Panc1 (cell line): ENCODE data around the gene FARP1. TPM values are rescaled to one million over a fixed set of nuclear protein-coding genes. Genes with fewer than 3 reads are reported as not detected.

Experiments used
- ATAC-seq: fragments of 200-7000 bp; cut with Tn5 transposase; 2 replicates; pipeline ENCODE4 v1.9.1; 2020; ENCODE audit warnings: mild to moderate bottlenecking, moderate library complexity
- BruUV-seq: library from RNA; stranded (reverse); fragments of 400-500 nt; replicated peaks from 2 replicates; lab custom pipeline; 2021; lab: Mats Ljungman, UMichigan
- CTCF ChIA-PET: fragments of 300-600 bp; sonication (Branson Sonifier 250); formaldehyde crosslinking; loops from one replicate; lab custom pipeline; 2022; ENCODE audit warnings: antibody characterized with exemption; lab: Charles Lee
- POLR2A ChIA-PET: fragments of 300-600 bp; sonication (Branson Sonifier 250); formaldehyde crosslinking; loops from one replicate; lab custom pipeline; 2022; ENCODE audit warnings: antibody characterized with exemption; lab: Charles Lee
- DNase-seq: peaks from one replicate; pipeline ENCODE4 v3.0.0-alpha.2; 2010; ENCODE audit warnings: low read depth, low spot score
- H3K27ac ChIP-seq: 2 replicates; pipeline ENCODE4 v1.5.1; 2011; ENCODE audit warnings: mild to moderate bottlenecking, low read length, inconsistent platforms
- H3K27me3 ChIP-seq: fragments of 200-500 bp; sonication (Bioruptor generic); 2 replicates; pipeline ENCODE4 v1.6.0; 2014; ENCODE audit warnings: low read length, inconsistent platforms; ENCODE audit not compliant: control insufficient read depth, insufficient read depth
- H3K36me3 ChIP-seq: fragments of 200-500 bp; sonication (Bioruptor generic); 2 replicates; pipeline ENCODE4 v1.5.1; 2014; ENCODE audit warnings: inconsistent platforms, mild to moderate bottlenecking, low read length, moderate library complexity; ENCODE audit not compliant: control insufficient read depth, insufficient read depth
- H3K4me1 ChIP-seq: 2 replicates; pipeline ENCODE4 v1.5.1; 2011; ENCODE audit warnings: inconsistent platforms, mild to moderate bottlenecking, low read length, moderate library complexity; ENCODE audit not compliant: control insufficient read depth, insufficient read depth
- H3K4me3 ChIP-seq, 2 experiments: 2 replicates each; pipeline ENCODE4 v1.5.1; 2011 to 2012; ENCODE audit warnings: low read depth in 2 of 2, low read length in 2 of 2, mild to moderate bottlenecking in 2 of 2, inconsistent platforms in 1 of 2, moderate library complexity in 1 of 2
- H3K9me3 ChIP-seq: fragments of 200-500 bp; sonication (Bioruptor generic); 2 replicates; pipeline ENCODE4 v1.5.1; 2014; ENCODE audit warnings: low read depth, mild to moderate bottlenecking, inconsistent platforms, low read length, moderate library complexity; ENCODE audit not compliant: control insufficient read depth, insufficient read depth
- POLR2AphosphoS5 ChIP-seq: IDR thresholded peaks from 2 replicates; pipeline ENCODE4 v1.6.1; 2012; ENCODE audit warnings: mild to moderate bottlenecking, low read depth, low read length, moderate library complexity
- SIN3A ChIP-seq: IDR thresholded peaks from 2 replicates; pipeline ENCODE4 v1.6.1; 2012; ENCODE audit warnings: low read depth, mild to moderate bottlenecking, low read length, moderate library complexity, borderline replicate concordance; ENCODE audit not compliant: insufficient read depth
- TCF7L2 ChIP-seq: IDR thresholded peaks from 2 replicates; pipeline ENCODE4 v1.6.1; 2011; ENCODE audit warnings: mild to moderate bottlenecking, low read depth, low read length, inconsistent platforms
- in situ Hi-C: cut with HindIII; loops from 2 replicates; pipeline ENCODE4 v1.10.0; 2016; ENCODE audit warnings: low sequenced_read_pairs, low pct_unique_long_range_greater_than_20kb
- intact Hi-C: fragments of 100-400 bp; cut with micrococcal nuclease; formaldehyde crosslinking; loops from one replicate; pipeline ENCODE4 v1.10.0; 2022; ENCODE audit not compliant: unreplicated experiment
- total RNA-seq: library from RNA; stranded (reverse); gene quantifications from one replicate; pipeline ENCODE4 v1.2.1, GENCODE V29; 2021; ENCODE audit not compliant: unreplicated experiment
- TF ChIP-seq, protein P1 (sequence below): fragments of 450-650 bp; IDR thresholded peaks from 2 replicates; pipeline ENCODE4 v1.5.1; 2017; ENCODE audit warnings: mild to moderate bottlenecking
- TF ChIP-seq, protein P2 (sequence below), 2 experiments: IDR thresholded peaks; 2 replicates each; pipeline ENCODE4 v1.6.1; 2011 to 2012; ENCODE audit warnings: low read depth in 2 of 2, control low read depth in 1 of 2, low read length in 1 of 2, mild to moderate bottlenecking in 1 of 2, moderate library complexity in 1 of 2; ENCODE audit not compliant: insufficient read depth in 1 of 2

Gene FARP1
- total RNA-seq, 1 experiment from 2014 or later = 61.9 TPM

DNA sequence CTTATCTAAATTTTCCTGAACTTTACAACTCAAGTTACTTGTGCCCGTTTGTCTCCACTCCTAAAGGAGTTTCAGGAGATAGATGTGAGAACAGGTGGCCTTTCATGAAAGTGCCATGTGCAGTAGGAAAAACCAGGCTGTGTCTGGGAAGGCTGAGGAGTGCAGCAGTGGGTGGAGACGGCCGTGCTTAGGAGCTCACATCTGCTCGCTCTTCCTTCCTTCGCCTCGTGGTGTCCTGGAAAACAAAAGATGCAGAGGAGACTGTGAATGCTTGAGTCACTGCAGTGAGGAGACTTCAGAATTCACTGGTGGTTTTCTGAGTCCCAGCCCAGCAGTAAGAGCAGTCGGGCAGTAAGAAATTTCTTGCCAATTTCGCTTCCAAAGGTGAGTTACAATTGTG, 172.6 kb downstream of the FARP1 start:
- Histone ChIP-seq H3K27me3 (no peaks in the 10 kb centered on the region), H3K27ac (no peak overlapping the region), H3K36me3 (no peaks in the 10 kb centered on the region), H3K4me3 (no peak overlapping the region), H3K4me1 (no peaks in the 10 kb centered on the region), H3K9me3 (no peaks in the 10 kb centered on the region)
- CTCF ChIA-PET = no interaction called here
- no peak for ATAC-seq
- POLR2A ChIA-PET = no interaction called here
- in situ Hi-C loops (no loop called here), intact Hi-C loops (no loop called here)
- BruUV-seq = no TSS peak
- no peak for DNase-seq
- TF ChIP-seq TCF7L2 (no peak), SIN3A (no peak)
- TF ChIP-seq, protein P1, sequence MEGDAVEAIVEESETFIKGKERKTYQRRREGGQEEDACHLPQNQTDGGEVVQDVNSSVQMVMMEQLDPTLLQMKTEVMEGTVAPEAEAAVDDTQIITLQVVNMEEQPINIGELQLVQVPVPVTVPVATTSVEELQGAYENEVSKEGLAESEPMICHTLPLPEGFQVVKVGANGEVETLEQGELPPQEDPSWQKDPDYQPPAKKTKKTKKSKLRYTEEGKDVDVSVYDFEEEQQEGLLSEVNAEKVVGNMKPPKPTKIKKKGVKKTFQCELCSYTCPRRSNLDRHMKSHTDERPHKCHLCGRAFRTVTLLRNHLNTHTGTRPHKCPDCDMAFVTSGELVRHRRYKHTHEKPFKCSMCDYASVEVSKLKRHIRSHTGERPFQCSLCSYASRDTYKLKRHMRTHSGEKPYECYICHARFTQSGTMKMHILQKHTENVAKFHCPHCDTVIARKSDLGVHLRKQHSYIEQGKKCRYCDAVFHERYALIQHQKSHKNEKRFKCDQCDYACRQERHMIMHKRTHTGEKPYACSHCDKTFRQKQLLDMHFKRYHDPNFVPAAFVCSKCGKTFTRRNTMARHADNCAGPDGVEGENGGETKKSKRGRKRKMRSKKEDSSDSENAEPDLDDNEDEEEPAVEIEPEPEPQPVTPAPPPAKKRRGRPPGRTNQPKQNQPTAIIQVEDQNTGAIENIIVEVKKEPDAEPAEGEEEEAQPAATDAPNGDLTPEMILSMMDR = no peak

DNA sequence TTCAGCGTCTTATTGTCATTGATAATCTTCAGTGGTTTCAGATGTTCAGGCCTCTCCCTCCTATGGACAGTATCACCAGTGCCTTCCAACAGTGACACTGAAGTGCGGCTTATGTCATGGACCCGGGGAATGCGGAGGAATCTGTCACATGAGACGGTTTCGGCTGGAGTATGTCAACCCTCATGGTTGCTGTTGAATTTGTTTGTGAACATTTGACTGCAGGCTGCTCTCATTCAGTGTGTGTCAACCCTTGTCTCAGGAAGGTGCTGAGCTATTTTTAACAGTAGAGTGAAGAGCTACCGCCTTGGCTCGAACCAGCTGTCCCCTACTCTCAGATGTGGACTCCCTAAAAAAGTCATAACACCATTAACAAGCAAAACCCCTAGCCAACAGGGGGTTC, 173.0 kb downstream of the FARP1 start:
- H3K27me3 ChIP-seq = no peaks in the 10 kb centered on the region
- no peaks in the 10 kb centered on the region for H3K9me3 ChIP-seq
- CTCF ChIA-PET = no interaction called here
- DNase-seq (no peak), ATAC-seq (no peak)
- POLR2A ChIA-PET = no interaction called here
- no peaks in the 10 kb centered on the region for H3K36me3 ChIP-seq
- H3K4me3 ChIP-seq = no peak overlapping the region
- no TSS peak for BruUV-seq
- no peaks in the 10 kb centered on the region for H3K4me1 ChIP-seq
- in situ Hi-C loops = no loop called here
- no peak for TF ChIP-seq SIN3A
- no peak for TF ChIP-seq TCF7L2
- no peak for TF ChIP-seq POLR2AphosphoS5
- TF ChIP-seq, protein P2, sequence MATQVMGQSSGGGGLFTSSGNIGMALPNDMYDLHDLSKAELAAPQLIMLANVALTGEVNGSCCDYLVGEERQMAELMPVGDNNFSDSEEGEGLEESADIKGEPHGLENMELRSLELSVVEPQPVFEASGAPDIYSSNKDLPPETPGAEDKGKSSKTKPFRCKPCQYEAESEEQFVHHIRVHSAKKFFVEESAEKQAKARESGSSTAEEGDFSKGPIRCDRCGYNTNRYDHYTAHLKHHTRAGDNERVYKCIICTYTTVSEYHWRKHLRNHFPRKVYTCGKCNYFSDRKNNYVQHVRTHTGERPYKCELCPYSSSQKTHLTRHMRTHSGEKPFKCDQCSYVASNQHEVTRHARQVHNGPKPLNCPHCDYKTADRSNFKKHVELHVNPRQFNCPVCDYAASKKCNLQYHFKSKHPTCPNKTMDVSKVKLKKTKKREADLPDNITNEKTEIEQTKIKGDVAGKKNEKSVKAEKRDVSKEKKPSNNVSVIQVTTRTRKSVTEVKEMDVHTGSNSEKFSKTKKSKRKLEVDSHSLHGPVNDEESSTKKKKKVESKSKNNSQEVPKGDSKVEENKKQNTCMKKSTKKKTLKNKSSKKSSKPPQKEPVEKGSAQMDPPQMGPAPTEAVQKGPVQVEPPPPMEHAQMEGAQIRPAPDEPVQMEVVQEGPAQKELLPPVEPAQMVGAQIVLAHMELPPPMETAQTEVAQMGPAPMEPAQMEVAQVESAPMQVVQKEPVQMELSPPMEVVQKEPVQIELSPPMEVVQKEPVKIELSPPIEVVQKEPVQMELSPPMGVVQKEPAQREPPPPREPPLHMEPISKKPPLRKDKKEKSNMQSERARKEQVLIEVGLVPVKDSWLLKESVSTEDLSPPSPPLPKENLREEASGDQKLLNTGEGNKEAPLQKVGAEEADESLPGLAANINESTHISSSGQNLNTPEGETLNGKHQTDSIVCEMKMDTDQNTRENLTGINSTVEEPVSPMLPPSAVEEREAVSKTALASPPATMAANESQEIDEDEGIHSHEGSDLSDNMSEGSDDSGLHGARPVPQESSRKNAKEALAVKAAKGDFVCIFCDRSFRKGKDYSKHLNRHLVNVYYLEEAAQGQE (IDR thresholded peaks at IDR 0.05; ENCODE audit: insufficient read depth in 1 of 2, low read depth in 2 of 2, low read length in 1 of 2) = no peak
- TF ChIP-seq, protein P1 = no peak
- H3K27ac ChIP-seq = no peak overlapping the region
- intact Hi-C loops = no loop called here
